RWPE2 (cell line): Measurements from ENCODE around the gene MAP9.

Source experiments
- ATAC-seq: fragments of 200-7000 bp; cut with Tn5 transposase; 3 replicates; pipeline ENCODE4 v1.9.1; 2021; ENCODE audit warnings: low read depth
- DNase-seq: peaks from one replicate; pipeline ENCODE4 v3.0.0-alpha.2; 2020; ENCODE audit warnings: low spot score
- H3K27ac ChIP-seq: fragments of 450-650 bp; 2 replicates; pipeline ENCODE4 v1.5.1; 2017; ENCODE audit warnings: mild to moderate bottlenecking; ENCODE audit not compliant: poor library complexity, severe bottlenecking
- H3K27me3 ChIP-seq: fragments of 250-450 bp; sonication (Bioruptor Pico); 2 replicates; pipeline ENCODE4 v1.5.1; 2021; ENCODE audit warnings: mild to moderate bottlenecking, moderate library complexity; ENCODE audit not compliant: insufficient read depth, poor library complexity, severe bottlenecking
- H3K36me3 ChIP-seq: fragments of 250-450 bp; sonication (Bioruptor Pico); 2 replicates; pipeline ENCODE4 v1.5.1; 2020; ENCODE audit warnings: low read depth, mild to moderate bottlenecking, moderate library complexity
- H3K4me1 ChIP-seq: fragments of 250-450 bp; sonication (Bioruptor Pico); 2 replicates; pipeline ENCODE4 v1.5.1; 2021; ENCODE audit warnings: mild to moderate bottlenecking, moderate library complexity; ENCODE audit not compliant: insufficient read depth, poor library complexity, severe bottlenecking
- H3K4me3 ChIP-seq: fragments of 250-450 bp; sonication (Bioruptor Pico); 2 replicates; pipeline ENCODE4 v1.5.1; 2021; ENCODE audit warnings: mild to moderate bottlenecking, moderate library complexity; ENCODE audit not compliant: severe bottlenecking
- H3K9me3 ChIP-seq: fragments of 250-450 bp; sonication (Bioruptor Pico); 2 replicates; pipeline ENCODE4 v1.5.1; 2021; ENCODE audit warnings: mild to moderate bottlenecking, moderate library complexity; ENCODE audit not compliant: severe bottlenecking
- CTCF ChIP-seq: fragments of 450-650 bp; IDR thresholded peaks from one replicate; pipeline ENCODE4 v1.5.1; 2017; ENCODE audit warnings: mild to moderate bottlenecking, moderate library complexity; ENCODE audit not compliant: poor library complexity, severe bottlenecking

The MAP9 gene

GRCh38 chr4:155413451-155413850 is 36.7 kb upstream of the MAP9 start:
- ATAC-seq (no peak), DNase-seq (no peak)
- H3K4me3 ChIP-seq: no peak overlapping the region
- TF ChIP-seq CTCF: no peak
- no peaks in the 10 kb centered on the region for H3K9me3 ChIP-seq
- no peaks in the 10 kb centered on the region for H3K27me3 ChIP-seq
- no peaks in the 10 kb centered on the region for H3K36me3 ChIP-seq
- H3K4me1 ChIP-seq: no peaks in the 10 kb centered on the region
- no peak overlapping the region for H3K27ac ChIP-seq

GRCh38 chr4:155411546-155411945 is 34.8 kb upstream of the MAP9 start:
- no peak for ATAC-seq
- H3K27ac ChIP-seq: no peak overlapping the region

GRCh38 chr4:155408796-155409195 is 32.0 kb upstream of the MAP9 start:
- Histone ChIP-seq H3K9me3 (no peaks in the 10 kb centered on the region), H3K27me3 (no peaks in the 10 kb centered on the region), H3K4me3 (no peak overlapping the region), H3K27ac (no peak overlapping the region), H3K4me1 (no peaks in the 10 kb centered on the region), H3K36me3 (no peaks in the 10 kb centered on the region)
- DNase-seq (no peak), ATAC-seq (no peak)
- no peak for TF ChIP-seq CTCF

More at GRCh38 chr4:155411546-155411945, 34.8 kb upstream of the MAP9 start:
- H3K9me3 ChIP-seq: no peaks in the 10 kb centered on the region
- H3K4me3 ChIP-seq: no peak overlapping the region
- H3K4me1 ChIP-seq: no peaks in the 10 kb centered on the region
- no peak for TF ChIP-seq CTCF
- no peak for DNase-seq
- no peaks in the 10 kb centered on the region for H3K36me3 ChIP-seq
- H3K27me3 ChIP-seq: no peaks in the 10 kb centered on the region

- TF ChIP-seq CTCF: no peak
- no peak overlapping the region for H3K4me3 ChIP-seq
- ATAC-seq (no peak), DNase-seq (no peak)
- H3K27me3 ChIP-seq: no peaks in the 10 kb centered on the region
- H3K36me3 ChIP-seq: no peaks in the 10 kb centered on the region
- H3K27ac ChIP-seq: no peak overlapping the region
- no peaks in the 10 kb centered on the region for H3K9me3 ChIP-seq
- no peaks in the 10 kb centered on the region for H3K4me1 ChIP-seq
Observed at GRCh38 chr4:155407480-155407879, 30.7 kb upstream of the MAP9 start.

GRCh38 chr4:155405059-155405458 is 28.3 kb upstream of the MAP9 start:
- Histone ChIP-seq H3K4me1 (no peaks in the 10 kb centered on the region), H3K4me3 (no peak overlapping the region), H3K36me3 (no peaks in the 10 kb centered on the region), H3K27me3 (no peaks in the 10 kb centered on the region), H3K9me3 (no peaks in the 10 kb centered on the region), H3K27ac (no peak overlapping the region)
- ATAC-seq (peak; percentile 45; the same call in 2 of the 3 replicates), DNase-seq (no peak)
- no peak for TF ChIP-seq CTCF
